ENCODE data around the gene INCENP.
"Not testable (repeated sequence)": the region's sequence is repeated elsewhere in the genome, so short reads cannot be mapped to it uniquely, and the experiment has no call there.

The INCENP gene

GRCh38 chr11:62181097-62181496 is 57.3 kb downstream of the INCENP start:
- DNase-seq = no peak

- no peak for DNase-seq
Observed at GRCh38 chr11:62182147-62182891, 58.5 kb downstream of the INCENP start.

GRCh38 chr11:62186195-62186594 is 62.4 kb downstream of the INCENP start:
- DNase-seq = no peak

- no peak for DNase-seq
Observed at GRCh38 chr11:62190011-62190410, 66.2 kb downstream of the INCENP start, which contains the start of gene SCGB1D1. Gene SCGB1D1, plus strand, starts transcription at chr11:62190216. Its CDS starts 69 bp downstream, at chr11:62190285.

GRCh38 chr11:62193952-62194351 is 70.1 kb downstream of the INCENP start:
- DNase-seq = no peak

GRCh38 chr11:62195010-62195409 is 71.2 kb downstream of the INCENP start:
- DNase-seq = not testable (repeated sequence)

GRCh38 chr11:62195945-62196344 is 72.1 kb downstream of the INCENP start:
- DNase-seq = no peak

DNA sequence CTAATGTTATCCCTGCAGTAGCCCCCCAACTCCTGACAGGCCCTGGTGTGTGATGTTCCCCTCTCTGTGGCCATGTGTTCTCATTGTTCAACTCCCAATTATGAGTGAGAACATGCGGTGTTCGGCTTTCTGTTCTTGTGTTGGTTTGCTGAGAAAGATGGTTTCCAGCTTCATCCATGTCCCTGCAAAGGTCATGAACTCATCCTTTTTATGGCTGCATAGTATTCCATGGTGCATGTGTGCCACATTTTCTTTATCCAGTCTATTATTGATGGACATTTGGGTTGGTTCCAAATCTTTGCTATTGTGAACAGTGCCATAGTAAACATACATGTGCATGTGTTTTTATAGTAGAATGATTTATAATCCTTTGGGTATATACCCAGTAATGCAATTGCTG is 73.6 kb downstream of the INCENP start:
- DNase-seq = not testable (repeated sequence)

GRCh38 chr11:62201376-62201775 is 77.6 kb downstream of the INCENP start:
- DNase-seq = no peak
